Heart right ventricle (tissue), 16 donors: Measurements from ENCODE around the gene SAA4. TPM values are rescaled to one million over a fixed set of nuclear protein-coding genes. Genes with fewer than 3 reads are reported as not detected.
"Not testable (repeated sequence)": the region's sequence is repeated elsewhere in the genome, so short reads cannot be mapped to it uniquely, and the experiment has no call there.

Experiments
- ATAC-seq, 8 donors: fragments of 200-7000 bp; cut with Tn5 transposase; one replicate each; pipeline ENCODE4 v1.9.1; 2020; ENCODE audit warnings: mild to moderate bottlenecking in 8 of 8, moderate library complexity in 8 of 8, moderate number of reproducible peaks in 1 of 8
- DNase-seq, 2 donors: peaks; one replicate each; pipeline ENCODE4 v3.0.0-alpha.2; 2020
- H3K27ac ChIP-seq, 10 donors: fragments of 200-600 bp; sonication (generic) in 2 of 10; one replicate each; pipeline versions ENCODE4 v1.5.0 to v1.8.0; 2020 to 2022; ENCODE audit warnings: mild to moderate bottlenecking in 3 of 10
- H3K27me3 ChIP-seq, 7 donors: fragments of 200-600 bp; one replicate each; pipeline ENCODE4 v1.8.0; 2021 to 2022; ENCODE audit warnings: mild to moderate bottlenecking in 2 of 7
- H3K36me3 ChIP-seq, 9 donors: fragments of 200-600 bp; sonication (generic) in 1 of 9; one replicate each; pipeline versions ENCODE4 v1.5.0 to v1.8.0; 2020 to 2022; ENCODE audit warnings: mild to moderate bottlenecking in 2 of 9
- H3K4me1 ChIP-seq, 9 donors: fragments of 200-600 bp; sonication (generic) in 1 of 9; one replicate each; pipeline versions ENCODE4 v1.5.0 to v1.8.0; 2020 to 2022; ENCODE audit warnings: mild to moderate bottlenecking in 4 of 9
- H3K4me3 ChIP-seq, 10 donors: fragments of 200-600 bp; sonication (generic) in 2 of 10; one replicate each; pipeline versions ENCODE4 v1.5.0 to v1.8.0; 2020 to 2022; ENCODE audit warnings: mild to moderate bottlenecking in 7 of 10, moderate library complexity in 2 of 10
- H3K9me3 ChIP-seq, 11 donors: fragments of 200-600 bp in 10 of 11; sonication (generic) in 2 of 11; one replicate each; pipeline versions ENCODE4 v1.5.0 to v1.8.0; 2013 to 2022; ENCODE audit warnings: mild to moderate bottlenecking in 2 of 11, control low read depth in 1 of 11, moderate library complexity in 1 of 11
- WGBS, 2 donors: extraction: QIAGEN DNeasy Blood & Tissue Kit; methylation state at CpG; one replicate each; pipeline ENCODE4 v1.1.7; 2013; ENCODE audit warnings: inconsistent platforms in 1 of 2; 5-methylcytosine and 5-hydroxymethylcytosine counted together
- intact Hi-C, 10 donors: fragments of 100-400 bp; cut with DNase I; formaldehyde crosslinking; loops; one replicate each; pipeline versions ENCODE4 v1.11.1 to v1.14.2; 2022
- polyA plus RNA-seq, 2 donors: library from polyadenylated mRNA; stranded (reverse); fragments of 200-250 nt; gene quantifications; one replicate each; pipeline ENCODE4 v1.2.3, GENCODE V29; 2013
- total RNA-seq, 10 donors: library from RNA; stranded (reverse); fragmentation: NEBNext Ultra II Directional in 3 of 10; extraction: Animal tissue kit (Norgen Biotek cat#: 25700) in 3 of 10; gene quantifications; one replicate each; pipeline versions ENCODE4 v1.2.1 to v1.2.4, GENCODE V29; 2021 to 2023
- TF ChIP-seq, protein P1 (sequence below), 9 donors: fragments of 200-600 bp; sonication (generic) in 2 of 9; IDR thresholded peaks; one replicate each; pipeline versions ENCODE4 v1.5.0 to v1.8.0; 2021 to 2022; ENCODE audit warnings: antibody characterized with exemption in 9 of 9, mild to moderate bottlenecking in 5 of 9, moderate library complexity in 1 of 9
- donor health status: Arrhythmogenic right ventricular cardiomyopathy.
- donor health status: ischemic (EF 13 %, LVEDD 7.1; RV severe dilation, severe dysfunction).
- donor health status: healthy with polysubstance abuse.
- donor health status: DM: no; HTN: yes; CAD: no.
- donor health status: DM: no; HTN: no; CAD: no.
- donor health status: ischemic (EF 25% LVEDD 6.9; RV normal size, moderate dysfunction).
- donor health status: ischemic (EF 25% LVEDD 5.7; RV mildly dilated, moderate dysfunction).
- donor health status: healthy.
- donor health status: DM: yes; HTN: yes; CAD: no.
- donor health status: Ischemic cardiomyopathy.
- donor health status: ischemic (EF 35%, LVEDD 5.7; RV mildly dilated, moderate dysfunction).
- donor health status: nonischemic (EF 11% LVEDD 7.7; RV severe dilation, severe dysfunction).
- donor health status: DM: yes; HTN: yes; CAD: no.
- donor health status: PGD.
- donor health status: ischemic (EF 29% LVEDD 5.4; RV normal size, mild dysfunction).
- donor health status: nonischemic (EF 23%, LVEDD 6.1; RV moderate dilation, normal function).

SAA4 gene
- total and polyA plus RNA-seq, 12 donors, result not detected

DNA sequence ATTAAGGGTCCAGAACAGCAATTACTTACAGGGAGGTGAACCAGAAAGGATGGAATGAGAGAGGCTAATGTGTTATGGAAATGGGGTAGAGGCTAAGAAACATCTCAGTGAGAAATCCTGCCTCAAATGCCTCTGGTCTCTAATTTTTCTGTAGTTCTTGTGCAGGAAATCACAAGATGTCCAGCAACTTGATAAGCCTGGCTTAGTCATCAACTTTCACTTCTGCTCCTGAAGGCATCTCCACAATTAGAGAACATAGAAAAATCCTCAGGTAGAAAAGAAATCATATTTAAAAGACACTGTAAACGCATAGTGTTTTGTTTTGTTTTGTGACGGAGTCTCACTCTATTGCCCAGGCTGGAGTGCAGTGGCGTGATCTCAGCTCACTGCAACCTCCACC is 45.2 kb downstream of the SAA4 start:
- ATAC-seq (no peak), DNase-seq (no peak)
- Histone ChIP-seq H3K4me3 (no peak overlapping the region), H3K4me1 (no peaks in the 10 kb centered on the region), H3K27me3 (peaks cover 0 to 36% (median 7%) of the 10 kb centered on the region in 7 donors), H3K9me3 (no peaks in the 10 kb centered on the region), H3K27ac (no peak overlapping the region), H3K36me3 (no peaks in the 10 kb centered on the region)
- 93 to 97% methylated on average over 3 of the region's 3 CpGs for WGBS, 2 donors
- intact Hi-C loops, result no loop called here
- TF ChIP-seq, protein P1, sequence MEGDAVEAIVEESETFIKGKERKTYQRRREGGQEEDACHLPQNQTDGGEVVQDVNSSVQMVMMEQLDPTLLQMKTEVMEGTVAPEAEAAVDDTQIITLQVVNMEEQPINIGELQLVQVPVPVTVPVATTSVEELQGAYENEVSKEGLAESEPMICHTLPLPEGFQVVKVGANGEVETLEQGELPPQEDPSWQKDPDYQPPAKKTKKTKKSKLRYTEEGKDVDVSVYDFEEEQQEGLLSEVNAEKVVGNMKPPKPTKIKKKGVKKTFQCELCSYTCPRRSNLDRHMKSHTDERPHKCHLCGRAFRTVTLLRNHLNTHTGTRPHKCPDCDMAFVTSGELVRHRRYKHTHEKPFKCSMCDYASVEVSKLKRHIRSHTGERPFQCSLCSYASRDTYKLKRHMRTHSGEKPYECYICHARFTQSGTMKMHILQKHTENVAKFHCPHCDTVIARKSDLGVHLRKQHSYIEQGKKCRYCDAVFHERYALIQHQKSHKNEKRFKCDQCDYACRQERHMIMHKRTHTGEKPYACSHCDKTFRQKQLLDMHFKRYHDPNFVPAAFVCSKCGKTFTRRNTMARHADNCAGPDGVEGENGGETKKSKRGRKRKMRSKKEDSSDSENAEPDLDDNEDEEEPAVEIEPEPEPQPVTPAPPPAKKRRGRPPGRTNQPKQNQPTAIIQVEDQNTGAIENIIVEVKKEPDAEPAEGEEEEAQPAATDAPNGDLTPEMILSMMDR (IDR thresholded peaks at IDR 0.05), result no peak

DNA sequence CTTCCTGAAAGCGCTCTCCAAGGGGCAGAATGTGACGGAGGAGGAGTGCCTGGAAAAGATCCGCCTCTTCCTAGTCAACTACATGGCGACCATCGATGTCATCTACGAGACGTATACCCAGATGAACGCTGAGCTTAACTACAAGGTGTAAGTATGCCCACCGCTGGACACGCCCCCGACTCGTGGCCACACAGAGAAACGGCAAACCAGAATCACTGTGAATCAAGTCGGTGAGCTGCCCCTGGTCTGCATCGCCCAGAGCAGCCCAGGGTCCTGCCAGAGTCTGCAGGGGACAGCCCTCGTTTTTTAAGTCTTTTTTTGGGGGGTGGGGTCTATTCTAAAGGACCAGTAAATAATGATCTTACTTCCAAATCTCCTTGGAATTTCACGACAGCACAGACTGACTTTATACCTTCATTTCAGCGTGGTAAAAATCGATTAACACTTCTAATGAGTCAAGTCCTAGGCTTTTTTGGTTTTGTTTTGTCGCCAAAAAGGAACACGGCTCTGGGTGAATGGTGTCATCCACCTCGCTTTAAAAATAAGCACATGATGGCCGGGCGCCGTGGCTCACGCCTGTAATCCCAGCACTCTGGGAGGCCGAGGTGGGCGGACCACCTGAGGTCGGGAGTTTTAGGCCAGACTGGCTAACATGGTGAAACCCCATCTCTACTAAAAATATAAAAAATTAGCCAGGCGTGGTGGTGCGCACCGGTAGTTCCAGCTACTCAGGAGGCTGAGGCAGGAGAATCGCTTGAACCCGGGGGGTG is 46.9 kb downstream of the SAA4 start:
- intact Hi-C loops, H3K9me3 ChIP-seq, ATAC-seq, H3K36me3 ChIP-seq, H3K4me1 ChIP-seq, H3K4me3 ChIP-seq, DNase-seq, H3K27ac ChIP-seq: not testable (repeated sequence)
- WGBS, 2 donors, result 89 to 90% methylated on average over 34 of the region's 34 CpGs
- peaks cover 0 to 49% (median 14%) of the 10 kb centered on the region in 7 donors for H3K27me3 ChIP-seq

DNA sequence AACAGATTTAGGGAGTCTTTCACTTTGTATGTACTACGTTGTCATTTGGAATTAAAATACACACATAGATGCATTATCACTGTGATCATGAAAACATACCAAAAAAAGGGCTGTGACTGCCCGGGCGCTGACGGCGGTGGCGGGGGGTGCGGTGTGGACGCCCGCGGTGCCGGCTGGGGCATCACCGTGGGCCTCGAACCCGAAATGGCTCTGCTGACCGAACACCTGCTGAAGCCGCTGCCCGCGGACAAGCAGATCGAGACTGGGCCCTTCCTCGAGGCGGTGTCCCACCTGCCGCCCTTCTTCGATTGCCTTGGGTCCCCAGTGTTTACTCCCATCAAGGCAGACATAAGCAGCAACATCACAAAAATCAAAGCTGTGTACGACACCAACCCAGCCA is 47.8 kb downstream of the SAA4 start:
- Histone ChIP-seq H3K4me1 (no peaks in the 10 kb centered on the region), H3K27ac (no peak overlapping the region), H3K9me3 (no peaks in the 10 kb centered on the region), H3K36me3 (no peaks in the 10 kb centered on the region), H3K4me3 (no peak overlapping the region), H3K27me3 (peaks cover 0 to 49% (median 21%) of the 10 kb centered on the region in 7 donors)
- no peak for ATAC-seq
- 92 to 94% methylated on average over 24 of the region's 24 CpGs for WGBS, 2 donors
- intact Hi-C loops, result no loop called here
- DNase-seq, result no peak
- TF ChIP-seq, protein P1 (IDR thresholded peaks at IDR 0.05), result no peak

Other genes with a start within 250 kb of the SAA4 start
- gene SERGEF, start 223.8 kb downstream of the SAA4 start, total RNA-seq, result 10 to 100 TPM; 14.8 to 25.3 (median 19.8) TPM
- gene SERGEF, start 223.8 kb downstream of the SAA4 start, polyA plus RNA-seq, result 100 to 1,000 TPM in 1 of 2 donors, 10 to 100 TPM in 1; 19.8 to 105 TPM
- gene TPH1, start 190.5 kb downstream of the SAA4 start, total RNA-seq, result under 1 TPM; 0.04 to 0.16 (median 0.07) TPM
- gene TPH1, start 190.5 kb downstream of the SAA4 start, polyA plus RNA-seq, result under 1 TPM; 0.03 to 0.29 TPM
- 10 to 100 TPM in 1 of 10 donors, 1 to 10 TPM in 9; 4.9 to 11.8 (median 7.1) TPM for gene SAAL1, start 130.7 kb downstream of the SAA4 start, total RNA-seq
- gene SAAL1, start 130.7 kb downstream of the SAA4 start, polyA plus RNA-seq, result 10 to 100 TPM in 1 of 2 donors, 1 to 10 TPM in 1; 6.5 to 16.5 TPM
- gene MRGPRX3, start 104.2 kb downstream of the SAA4 start, total RNA-seq, result not detected
- gene MRGPRX3, start 104.2 kb downstream of the SAA4 start, polyA plus RNA-seq, result not detected
- not detected for gene MRGPRX4, start 64.0 kb downstream of the SAA4 start, total RNA-seq
- gene MRGPRX4, start 64.0 kb downstream of the SAA4 start, polyA plus RNA-seq, result not detected
- gene SAA2, start 11.9 kb upstream of the SAA4 start, total RNA-seq, result 1 to 10 TPM in 2 of 10 donors, under 1 TPM in 2, not detected in 6; 0.61 to 4.1 (median 1.7) TPM
- gene SAA2, start 11.9 kb upstream of the SAA4 start, polyA plus RNA-seq, result 1 to 10 TPM in 1 of 2 donors, not detected in 1; 2.1 TPM
- 10 to 100 TPM in 1 of 10 donors, 1 to 10 TPM in 5, under 1 TPM in 2, not detected in 2; 0.57 to 29.0 (median 1.6) TPM for gene SAA1, start 29.5 kb upstream of the SAA4 start, total RNA-seq
- gene SAA1, start 29.5 kb upstream of the SAA4 start, polyA plus RNA-seq, result 10 to 100 TPM; 10.1 to 16.1 TPM
- gene HPS5, start 85.3 kb upstream of the SAA4 start, total RNA-seq, result 10 to 100 TPM in 9 of 10 donors, 1 to 10 TPM in 1; 9.9 to 14.9 (median 12.5) TPM
- gene HPS5, start 85.3 kb upstream of the SAA4 start, polyA plus RNA-seq, result 1 to 10 TPM; 5.3 to 5.5 TPM
- 10 to 100 TPM; 19.6 to 27.9 (median 25.2) TPM for gene GTF2H1, start 85.8 kb upstream of the SAA4 start, total RNA-seq
- gene GTF2H1, start 85.8 kb upstream of the SAA4 start, polyA plus RNA-seq, result 10 to 100 TPM; 14.9 to 15.5 TPM
- 100 to 1,000 TPM; 165 to 918 (median 298) TPM for gene LDHA, start 157.8 kb upstream of the SAA4 start, total RNA-seq
- 100 to 1,000 TPM; 121 to 840 TPM for gene LDHA, start 157.8 kb upstream of the SAA4 start, polyA plus RNA-seq
- 1 to 10 TPM in 3 of 10 donors, under 1 TPM in 1, not detected in 6; 0.37 to 3.1 (median 2.6) TPM for gene LDHC, start 175.5 kb upstream of the SAA4 start, total RNA-seq
- under 1 TPM in 1 of 2 donors, not detected in 1; 0.37 TPM for gene LDHC, start 175.5 kb upstream of the SAA4 start, polyA plus RNA-seq
- not detected for gene LDHAL6A, start 219.1 kb upstream of the SAA4 start, total RNA-seq
- gene LDHAL6A, start 219.1 kb upstream of the SAA4 start, polyA plus RNA-seq, result not detected